ENCODE data around the gene TXNIP. TPM values are rescaled to one million over a fixed set of nuclear protein-coding genes. Genes with fewer than 3 reads are reported as not detected.

The TXNIP gene
- total RNA-seq, 1 donor from 2014 or later = 446 TPM

- DNase-seq (ENCODE audit: low spot score) = no peak
Measured at GRCh38 chr1:145962157-145963102, 33.9 kb downstream of the TXNIP start.

GRCh38 chr1:145961425-145962156, 34.8 kb downstream of the TXNIP start:
- DNase-seq (ENCODE audit: low spot score) = no peak

GRCh38 chr1:145961109-145961424, 35.3 kb downstream of the TXNIP start:
- no peak for DNase-seq (ENCODE audit: low spot score)

GRCh38 chr1:145960468-145961108, 35.8 kb downstream of the TXNIP start:
- peak; percentile 68 for DNase-seq (ENCODE audit: low spot score)

GRCh38 chr1:145959957-145960467, 36.4 kb downstream of the TXNIP start:
- DNase-seq (ENCODE audit: low spot score) = no peak

GRCh38 chr1:145959333-145959732, 37.0 kb downstream of the TXNIP start:
- no peak for DNase-seq (ENCODE audit: low spot score)

GRCh38 chr1:145958734-145959133, 37.6 kb downstream of the TXNIP start:
- no peak for DNase-seq (ENCODE audit: low spot score)

- peak; percentile 96 for DNase-seq (ENCODE audit: low spot score)
Measured at GRCh38 chr1:145957443-145958319, 38.7 kb downstream of the TXNIP start, which contains the start of gene LIX1L. Gene LIX1L (minus strand): TSS chr1:145958017. CDS start chr1:145957927, 90 bp downstream.

GRCh38 chr1:145956781-145957442, 39.5 kb downstream of the TXNIP start:
- no peak for DNase-seq (ENCODE audit: low spot score)

GRCh38 chr1:145956361-145956760, 40.0 kb downstream of the TXNIP start:
- no peak for DNase-seq (ENCODE audit: low spot score)

- DNase-seq (ENCODE audit: low spot score) = no peak
Measured at GRCh38 chr1:145955436-145955835, 40.9 kb downstream of the TXNIP start.

- DNase-seq (ENCODE audit: low spot score) = no peak
Measured at GRCh38 chr1:145953861-145954260, 42.5 kb downstream of the TXNIP start.

GRCh38 chr1:145952903-145953302, 43.5 kb downstream of the TXNIP start:
- no peak for DNase-seq (ENCODE audit: low spot score)

- no peak for DNase-seq (ENCODE audit: low spot score)
Measured at GRCh38 chr1:145951526-145951925, 44.9 kb downstream of the TXNIP start.

GRCh38 chr1:145949219-145949618, 47.2 kb downstream of the TXNIP start:
- DNase-seq (ENCODE audit: low spot score) = no peak

GRCh38 chr1:145947551-145947950, 48.8 kb downstream of the TXNIP start:
- DNase-seq (ENCODE audit: low spot score) = no peak

- DNase-seq (ENCODE audit: low spot score) = no peak
Measured at GRCh38 chr1:145946477-145946986, 49.8 kb downstream of the TXNIP start.

GRCh38 chr1:145944532-145944931, 51.8 kb downstream of the TXNIP start:
- no peak for DNase-seq (ENCODE audit: low spot score)

- no peak for DNase-seq (ENCODE audit: low spot score)
Measured at GRCh38 chr1:145942871-145943270, 53.5 kb downstream of the TXNIP start.

Measured in mucosa of gallbladder (tissue), 1 donor.